Loucy (cell line): ENCODE data around the gene STIMATE.

ENCODE experiments used
- EZH2phosphoT487 ChIP-seq: fragments of 200-600 bp; IDR thresholded peaks from 2 replicates; pipeline ENCODE4 v1.6.1; 2018; ENCODE audit warnings: antibody characterized with exemption, mild to moderate bottlenecking, moderate library complexity, borderline replicate concordance
- TF ChIP-seq, protein P1 (sequence below): fragments of 200-600 bp; sonication (generic); conservative IDR thresholded peaks from 2 replicates; pipeline ENCODE4 v1.5.1; 2014; ENCODE audit warnings: mild to moderate bottlenecking, antibody characterized with exemption, low read length

DNA sequence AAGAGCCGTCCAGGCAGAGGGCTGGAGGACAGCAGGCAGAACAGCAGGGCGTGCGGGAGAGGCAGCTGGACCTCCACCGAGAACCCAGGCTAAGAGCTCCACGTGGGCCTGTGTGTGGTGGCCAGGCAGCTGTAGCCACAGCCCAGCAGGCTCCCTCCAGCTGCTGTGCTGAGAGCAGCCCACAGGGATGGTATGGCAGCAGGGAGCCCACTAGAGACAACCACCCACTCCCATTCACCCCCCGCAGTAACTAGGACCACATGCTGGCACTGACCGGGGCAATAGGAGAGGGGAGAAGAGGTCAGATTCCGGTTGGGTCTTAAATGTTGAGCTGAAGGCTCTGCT lies 37.0 kb downstream of the STIMATE start:
- TF ChIP-seq, protein P1, sequence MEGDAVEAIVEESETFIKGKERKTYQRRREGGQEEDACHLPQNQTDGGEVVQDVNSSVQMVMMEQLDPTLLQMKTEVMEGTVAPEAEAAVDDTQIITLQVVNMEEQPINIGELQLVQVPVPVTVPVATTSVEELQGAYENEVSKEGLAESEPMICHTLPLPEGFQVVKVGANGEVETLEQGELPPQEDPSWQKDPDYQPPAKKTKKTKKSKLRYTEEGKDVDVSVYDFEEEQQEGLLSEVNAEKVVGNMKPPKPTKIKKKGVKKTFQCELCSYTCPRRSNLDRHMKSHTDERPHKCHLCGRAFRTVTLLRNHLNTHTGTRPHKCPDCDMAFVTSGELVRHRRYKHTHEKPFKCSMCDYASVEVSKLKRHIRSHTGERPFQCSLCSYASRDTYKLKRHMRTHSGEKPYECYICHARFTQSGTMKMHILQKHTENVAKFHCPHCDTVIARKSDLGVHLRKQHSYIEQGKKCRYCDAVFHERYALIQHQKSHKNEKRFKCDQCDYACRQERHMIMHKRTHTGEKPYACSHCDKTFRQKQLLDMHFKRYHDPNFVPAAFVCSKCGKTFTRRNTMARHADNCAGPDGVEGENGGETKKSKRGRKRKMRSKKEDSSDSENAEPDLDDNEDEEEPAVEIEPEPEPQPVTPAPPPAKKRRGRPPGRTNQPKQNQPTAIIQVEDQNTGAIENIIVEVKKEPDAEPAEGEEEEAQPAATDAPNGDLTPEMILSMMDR: no peak
- TF ChIP-seq EZH2phosphoT487: no peak
